Activated CD4-positive, alpha-beta T cell treated with anti-CD3 and anti-CD28 coated beads, Interleukin-2, amount 10 ng/mL, durations not matched to agents 24 days and 14 days (primary cell): ENCODE results near the gene IQCH. TPM values are rescaled to one million over a fixed set of nuclear protein-coding genes. Genes with fewer than 3 reads are reported as not detected.

ENCODE experiments used
- DNase-seq: peaks from one replicate; pipeline ENCODE4 v3.0.0; 2022
- H3K27ac Mint-ChIP-seq: one replicate; pipeline ENCODE4 v1.8.0; 2022; ENCODE audit warnings: mild to moderate bottlenecking, mixed read lengths
- H3K27me3 Mint-ChIP-seq: one replicate; pipeline ENCODE4 v1.8.0; 2022; ENCODE audit warnings: mixed read lengths
- H3K36me3 Mint-ChIP-seq: one replicate; pipeline ENCODE4 v1.8.0; 2022; ENCODE audit warnings: low read depth, mild to moderate bottlenecking, mixed read lengths
- H3K4me1 Mint-ChIP-seq: one replicate; pipeline ENCODE4 v1.8.0; 2021; ENCODE audit warnings: mixed read lengths
- H3K4me3 Mint-ChIP-seq: one replicate; pipeline ENCODE4 v1.8.0; 2022; ENCODE audit warnings: mild to moderate bottlenecking, moderate library complexity, mixed read lengths
- H3K9me3 Mint-ChIP-seq: one replicate; pipeline ENCODE4 v1.8.0; 2021; ENCODE audit warnings: mixed read lengths
- intact Hi-C: fragments of 100-400 bp; cut with micrococcal nuclease; formaldehyde crosslinking; loops from one replicate; pipeline ENCODE4 v1.15.1; 2023
- total RNA-seq: library from RNA; stranded (reverse); gene quantifications from 2 replicates; pipeline ENCODE4 v1.2.3, GENCODE V29; 2022

IQCH gene
- total RNA-seq, result 0.70 and 1.6 TPM in 2 replicates

DNA sequence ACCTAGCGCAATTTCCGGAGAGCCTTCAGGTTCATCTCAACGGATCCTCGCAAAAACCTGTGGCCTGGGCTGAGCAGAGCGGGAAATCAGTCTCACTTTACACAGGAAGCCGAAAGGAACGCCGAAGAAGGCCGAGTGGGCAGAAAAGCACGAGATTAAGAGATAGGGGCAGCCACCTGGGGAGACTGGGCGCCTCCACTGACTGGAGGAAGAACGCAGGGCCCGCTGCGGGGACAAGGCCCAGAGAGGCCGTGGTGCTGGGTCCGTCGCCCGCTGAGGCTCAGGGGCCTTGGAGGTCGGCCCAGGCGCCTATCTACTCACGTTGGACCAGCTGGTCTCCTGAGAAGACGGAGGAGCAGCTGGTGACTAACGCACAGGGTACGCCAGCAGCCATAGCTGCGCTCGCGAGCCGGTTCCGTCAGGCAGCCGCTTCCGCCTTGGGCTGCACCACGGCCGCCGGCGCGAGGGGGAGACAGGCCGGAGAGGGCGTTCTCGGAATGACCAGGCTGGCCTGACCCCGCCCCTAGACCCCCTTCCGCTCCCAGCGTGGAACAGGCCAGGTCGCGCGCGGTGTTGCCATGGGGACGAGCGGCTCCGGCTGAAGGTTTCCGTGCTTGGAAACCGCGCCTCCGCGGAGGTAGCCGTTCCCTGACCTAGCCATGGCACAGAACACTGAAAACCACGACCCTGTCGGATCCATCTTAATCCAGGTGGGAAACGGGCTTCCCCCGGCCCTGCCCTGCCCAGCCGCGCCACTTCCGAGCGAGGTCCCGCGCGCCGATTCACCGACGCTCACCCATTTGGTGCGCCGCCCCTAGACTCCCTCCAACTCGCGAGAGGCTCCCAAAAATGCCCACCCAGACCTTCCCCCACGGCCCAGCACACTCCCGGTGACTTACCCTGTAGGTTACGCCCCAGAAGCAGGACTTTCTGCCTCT lies at the start of gene IQCH, which contains the start of gene AAGAB:
TSS of gene IQCH (plus strand) at position 549 of the 938 bp plus-strand sequence. CDS start at position 660, 111 bp downstream.
TSS of gene AAGAB (minus strand) at position 424 of the 938 bp plus-strand sequence. CDS start at position 394, 30 bp downstream.
- peaks cover 2% of the 10 kb centered on the region for H3K36me3 Mint-ChIP-seq
- intact Hi-C loops, result loop anchor here (1.0 to 5.0 kb wide), 4 partner anchors 13 to 283 kb away; partner anchors contain the start of gene SMAD3
- H3K4me3 Mint-ChIP-seq, result peak within 1 kb of the TSS; percentile 99
- no peaks in the 10 kb centered on the region for H3K9me3 Mint-ChIP-seq
- H3K4me1 Mint-ChIP-seq, result peaks cover 28% of the 10 kb centered on the region
- peak within 1 kb of the TSS; percentile 98 for H3K27ac Mint-ChIP-seq
- peaks cover 15% of the 10 kb centered on the region for H3K27me3 Mint-ChIP-seq
- DNase-seq, result peak; percentile 100

DNA sequence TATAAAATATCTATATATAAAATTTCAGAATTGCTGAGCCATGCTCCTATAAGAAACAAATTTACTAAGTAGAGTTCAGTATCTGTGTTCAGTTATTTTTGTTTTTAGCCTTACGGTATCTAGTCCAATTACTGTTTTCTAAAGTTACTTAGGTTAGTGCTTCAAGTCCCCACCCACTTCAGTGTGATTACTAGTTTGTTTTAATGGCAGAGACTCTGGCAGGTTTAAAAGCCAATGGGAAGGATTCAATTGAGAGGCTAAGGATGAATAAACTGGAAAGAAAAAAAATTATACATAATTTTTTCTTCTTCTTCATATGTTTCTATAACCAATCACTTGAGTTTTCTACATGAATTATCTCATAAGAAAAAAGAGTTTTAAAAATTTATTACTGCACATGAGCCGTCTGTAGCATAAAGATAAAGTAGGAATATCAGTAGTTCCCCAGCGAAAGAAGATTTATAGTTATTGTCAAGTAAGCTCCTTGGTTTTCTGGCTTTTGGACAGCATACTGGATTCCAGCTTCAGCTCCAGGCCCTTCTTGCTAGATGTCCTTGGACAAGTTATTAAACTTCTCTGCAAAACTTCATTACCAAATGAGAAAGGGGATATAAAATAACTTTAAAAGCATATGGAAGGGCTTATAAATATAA lies 46.9 kb upstream of the IQCH start:
- no peak overlapping the region for H3K27ac Mint-ChIP-seq
- no peaks in the 10 kb centered on the region for H3K4me1 Mint-ChIP-seq
- no peaks in the 10 kb centered on the region for H3K9me3 Mint-ChIP-seq
- DNase-seq, result no peak
- intact Hi-C loops, result no loop called here
- H3K36me3 Mint-ChIP-seq, result peaks cover 37% of the 10 kb centered on the region
- H3K4me3 Mint-ChIP-seq, result no peak overlapping the region
- H3K27me3 Mint-ChIP-seq, result no peaks in the 10 kb centered on the region

DNA sequence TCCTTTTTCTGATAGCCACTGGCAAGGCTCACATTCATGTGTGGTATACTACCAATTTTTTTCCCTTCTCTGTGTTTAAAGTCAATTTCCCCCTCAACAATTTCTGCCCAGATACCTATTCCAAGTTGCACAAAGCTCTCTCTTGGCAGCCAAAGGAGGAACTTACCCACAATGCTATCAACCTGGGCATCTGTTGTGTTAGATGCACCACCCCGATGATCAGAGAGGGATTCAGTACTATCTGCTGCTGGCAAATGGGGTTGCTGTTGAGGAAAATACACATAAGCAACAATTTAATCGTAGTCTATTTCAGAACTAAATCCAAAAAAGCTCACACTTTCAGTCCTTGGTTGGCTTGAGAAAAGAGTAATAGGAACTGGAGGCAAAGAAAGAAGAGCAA lies 46.2 kb upstream of the IQCH start:
- intact Hi-C loops, result no loop called here
- no peak for DNase-seq
- Mint-ChIP-seq H3K36me3 (peaks cover 34% of the 10 kb centered on the region), H3K27me3 (no peaks in the 10 kb centered on the region), H3K4me1 (no peaks in the 10 kb centered on the region), H3K27ac (no peak overlapping the region), H3K4me3 (no peak overlapping the region), H3K9me3 (no peaks in the 10 kb centered on the region)

DNA sequence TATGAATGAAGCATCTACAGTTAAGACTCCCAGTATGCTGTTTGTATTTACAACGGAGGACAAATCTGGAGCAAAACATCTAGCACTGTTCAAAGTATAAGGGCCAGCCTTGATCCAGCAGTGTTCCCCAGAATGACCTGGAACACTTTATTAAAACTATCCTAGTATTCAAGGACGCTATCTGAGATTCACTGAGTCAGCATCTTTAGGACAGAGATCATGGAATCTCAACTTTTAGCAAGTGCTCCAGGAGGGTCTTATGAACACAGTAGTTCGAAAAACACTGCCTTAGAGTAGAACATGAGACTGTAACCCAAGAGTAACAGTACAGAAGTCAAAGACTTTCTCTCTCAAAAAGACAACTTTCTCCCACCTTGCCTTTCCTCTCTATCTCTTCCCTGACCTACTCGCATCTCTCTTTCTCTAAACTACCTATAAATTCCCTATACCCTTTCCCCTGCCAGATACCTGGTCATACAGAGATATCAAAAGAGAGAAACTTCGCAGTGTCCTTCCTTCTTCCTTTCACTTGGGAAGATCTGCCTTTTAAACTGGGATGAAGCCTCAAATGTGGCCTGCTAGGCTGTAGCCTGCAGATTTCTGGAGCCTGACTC lies 43.9 kb upstream of the IQCH start:
- H3K9me3 Mint-ChIP-seq, result no peaks in the 10 kb centered on the region
- DNase-seq, result no peak
- H3K4me1 Mint-ChIP-seq, result no peaks in the 10 kb centered on the region
- no peaks in the 10 kb centered on the region for H3K27me3 Mint-ChIP-seq
- H3K27ac Mint-ChIP-seq, result no peak overlapping the region
- H3K4me3 Mint-ChIP-seq, result no peak overlapping the region
- H3K36me3 Mint-ChIP-seq, result peaks cover 30% of the 10 kb centered on the region
- intact Hi-C loops, result no loop called here

DNA sequence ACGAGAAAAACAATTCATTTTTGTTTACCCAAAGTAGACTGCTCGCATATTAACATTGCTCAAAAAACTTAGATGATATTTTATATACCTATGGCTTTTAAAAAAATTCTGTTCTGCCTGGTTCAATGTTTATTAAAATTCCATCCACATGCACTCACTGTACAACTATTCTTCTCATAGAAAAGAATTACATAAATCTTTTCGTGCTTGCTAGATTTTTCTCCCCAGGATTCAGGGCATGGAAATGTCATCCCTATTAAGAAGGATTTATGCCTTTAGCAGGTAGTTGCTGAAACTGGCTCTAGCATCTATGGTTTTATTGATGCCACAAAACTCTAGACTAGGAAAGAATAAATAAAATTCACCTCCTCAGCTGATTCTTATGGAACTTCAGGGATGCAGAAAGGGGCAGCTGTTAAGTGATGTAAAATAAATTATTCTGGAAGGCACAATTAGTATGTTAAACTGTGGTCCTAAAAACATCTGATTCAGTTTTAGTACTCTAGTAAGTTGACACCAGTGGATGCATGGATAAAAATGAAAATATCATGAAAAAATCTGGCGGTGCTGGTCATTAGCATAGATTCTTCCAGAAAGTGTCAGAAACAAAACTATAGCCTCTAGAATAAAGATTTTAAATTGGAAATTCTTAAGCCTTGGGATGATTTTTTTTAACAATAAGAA lies 41.8 kb upstream of the IQCH start:
- Mint-ChIP-seq H3K36me3 (peaks cover 27% of the 10 kb centered on the region), H3K4me1 (peaks cover 3% of the 10 kb centered on the region)

DNA sequence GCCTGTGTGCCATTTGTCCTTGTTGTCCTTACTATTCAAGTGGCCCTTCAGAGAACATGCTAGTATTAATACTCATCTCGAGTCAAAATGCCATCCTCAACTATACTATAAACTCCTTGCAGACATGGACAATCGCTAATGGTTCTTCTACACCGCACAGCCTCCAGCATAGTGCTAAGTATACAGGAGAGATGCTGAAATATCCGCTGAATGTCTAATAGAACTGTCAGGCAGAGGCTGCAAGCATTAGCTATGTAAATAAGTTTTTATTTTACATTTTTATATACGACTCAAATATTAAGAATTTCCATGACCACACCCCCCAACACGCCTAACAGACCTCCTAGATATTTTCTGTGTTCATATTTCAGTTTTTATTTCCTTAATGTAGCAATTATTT lies 39.5 kb upstream of the IQCH start:
- intact Hi-C loops, result no loop called here
- Mint-ChIP-seq H3K27ac (no peak overlapping the region), H3K27me3 (no peaks in the 10 kb centered on the region), H3K36me3 (peaks cover 32% of the 10 kb centered on the region), H3K4me3 (no peak overlapping the region), H3K4me1 (peaks cover 3% of the 10 kb centered on the region), H3K9me3 (peaks cover 5% of the 10 kb centered on the region)
- DNase-seq, result no peak

More for the DNA sequence above, 41.8 kb upstream of the IQCH start:
- intact Hi-C loops, result no loop called here
- Mint-ChIP-seq H3K27ac (no peak overlapping the region), H3K9me3 (no peaks in the 10 kb centered on the region), H3K27me3 (no peaks in the 10 kb centered on the region), H3K4me3 (no peak overlapping the region)
- DNase-seq, result no peak

DNA sequence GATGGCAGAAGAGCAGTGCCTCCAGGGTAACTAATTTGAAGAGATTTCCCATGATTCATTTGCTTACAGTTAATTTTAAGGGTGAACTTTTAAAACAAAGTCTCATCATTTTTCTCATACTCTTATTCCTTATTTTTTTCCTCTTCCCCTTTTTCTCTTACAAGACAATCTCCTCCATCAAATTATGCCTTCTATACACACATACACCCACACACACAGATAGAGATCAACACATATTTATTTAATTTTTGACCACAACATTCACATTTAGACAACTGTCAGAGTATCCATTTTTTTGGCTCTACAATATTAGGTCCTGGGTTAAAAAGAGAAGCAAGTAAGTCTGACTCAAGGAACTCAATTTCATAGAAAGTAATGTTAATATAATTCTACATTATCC lies 37.7 kb upstream of the IQCH start:
- Mint-ChIP-seq H3K9me3 (peaks cover 5% of the 10 kb centered on the region), H3K27me3 (no peaks in the 10 kb centered on the region), H3K4me1 (peaks cover 3% of the 10 kb centered on the region), H3K27ac (no peak overlapping the region), H3K36me3 (peaks cover 38% of the 10 kb centered on the region), H3K4me3 (no peak overlapping the region)
- intact Hi-C loops, result no loop called here
- DNase-seq, result no peak

DNA sequence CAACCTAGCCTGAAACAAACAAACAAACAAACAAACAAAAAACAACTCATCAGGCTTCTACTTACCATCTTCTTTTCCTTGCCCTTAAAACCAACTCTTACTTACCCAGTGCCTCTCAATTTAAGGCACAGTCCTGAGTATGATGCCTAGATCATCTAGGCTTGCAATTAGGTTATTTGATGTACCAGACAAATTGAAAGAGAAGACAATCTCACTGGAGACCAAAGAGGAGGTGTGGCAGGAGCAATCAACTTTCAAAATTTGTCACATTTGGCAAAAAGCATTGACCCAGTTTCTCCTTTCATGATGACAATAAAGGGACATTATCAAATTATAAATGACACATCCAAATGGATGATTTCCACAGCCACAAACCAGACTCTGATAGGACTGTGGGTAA lies 36.2 kb upstream of the IQCH start:
- peaks cover 38% of the 10 kb centered on the region for H3K36me3 Mint-ChIP-seq
- peaks cover 5% of the 10 kb centered on the region for H3K9me3 Mint-ChIP-seq
- no peak overlapping the region for H3K4me3 Mint-ChIP-seq
- DNase-seq, result no peak
- peaks cover 3% of the 10 kb centered on the region for H3K4me1 Mint-ChIP-seq
- H3K27me3 Mint-ChIP-seq, result no peaks in the 10 kb centered on the region
- H3K27ac Mint-ChIP-seq, result no peak overlapping the region
- intact Hi-C loops, result no loop called here

DNA sequence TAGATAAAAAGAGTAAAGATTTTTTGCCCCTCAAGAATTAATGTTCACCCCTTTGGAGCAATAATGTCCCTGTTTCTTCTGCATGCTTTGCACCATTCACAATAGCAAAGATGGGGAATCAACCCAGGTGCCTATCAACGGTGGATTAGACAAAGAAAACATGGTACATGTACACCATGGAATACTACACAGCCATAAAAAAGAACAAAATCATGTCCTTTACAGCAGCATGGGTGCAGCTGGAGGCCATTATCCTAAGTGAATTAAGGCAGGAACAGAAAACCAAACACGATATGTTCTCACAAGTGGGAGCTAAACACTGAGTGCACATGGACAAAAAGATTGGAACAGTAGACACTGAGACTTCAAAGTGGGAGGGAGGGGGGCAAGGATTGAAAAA lies 35.3 kb upstream of the IQCH start:
- intact Hi-C loops, result no loop called here
- Mint-ChIP-seq H3K9me3 (peaks cover 5% of the 10 kb centered on the region), H3K27me3 (no peaks in the 10 kb centered on the region), H3K27ac (no peak overlapping the region), H3K4me3 (no peak overlapping the region), H3K4me1 (peaks cover 3% of the 10 kb centered on the region), H3K36me3 (peaks cover 35% of the 10 kb centered on the region)
- no peak for DNase-seq

DNA sequence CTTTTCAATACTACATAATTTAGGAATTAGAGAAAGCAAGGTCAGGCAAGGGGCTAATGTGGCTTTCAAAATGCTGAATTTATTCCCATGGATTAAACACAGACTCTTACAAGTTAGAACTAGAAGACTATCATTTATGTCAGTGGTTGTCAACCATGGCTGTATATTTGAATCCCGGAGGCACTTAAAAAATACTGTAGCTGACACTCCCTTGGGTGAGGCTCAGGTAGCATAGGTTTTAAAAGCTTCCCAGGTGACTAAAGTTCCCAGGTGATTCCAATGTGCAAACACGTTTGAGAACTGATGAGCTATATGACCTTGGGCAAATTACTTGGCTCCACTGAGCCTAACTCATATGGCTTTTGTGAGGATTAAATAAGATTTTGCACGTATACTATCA lies 29.7 kb upstream of the IQCH start:
- Mint-ChIP-seq H3K9me3 (no peaks in the 10 kb centered on the region), H3K36me3 (peaks cover 23% of the 10 kb centered on the region), H3K27ac (no peak overlapping the region), H3K4me1 (peaks cover 6% of the 10 kb centered on the region), H3K27me3 (no peaks in the 10 kb centered on the region), H3K4me3 (no peak overlapping the region)
- intact Hi-C loops, result no loop called here
- no peak for DNase-seq

DNA sequence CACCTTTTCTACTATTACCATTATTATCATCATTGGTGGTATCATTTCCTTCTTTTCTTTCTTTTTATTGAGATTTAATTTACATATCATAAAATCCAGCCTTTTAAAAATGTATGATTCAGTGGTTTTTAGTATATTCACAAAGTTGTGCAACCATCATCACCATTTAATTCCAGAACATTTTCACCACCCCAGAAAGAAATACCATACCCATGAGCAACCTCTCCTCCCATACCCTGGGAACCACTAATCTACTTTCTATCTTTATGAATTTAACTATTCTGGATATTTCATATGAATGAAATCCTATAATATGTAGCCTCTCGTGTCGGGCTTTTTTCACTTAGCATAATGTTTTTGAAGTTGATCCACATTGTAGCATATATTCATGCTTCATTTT lies 29.2 kb upstream of the IQCH start:
- Mint-ChIP-seq H3K27me3 (no peaks in the 10 kb centered on the region), H3K36me3 (peaks cover 23% of the 10 kb centered on the region), H3K27ac (no peak overlapping the region), H3K4me1 (peaks cover 6% of the 10 kb centered on the region), H3K4me3 (no peak overlapping the region), H3K9me3 (no peaks in the 10 kb centered on the region)
- intact Hi-C loops, result no loop called here
- DNase-seq, result no peak

DNA sequence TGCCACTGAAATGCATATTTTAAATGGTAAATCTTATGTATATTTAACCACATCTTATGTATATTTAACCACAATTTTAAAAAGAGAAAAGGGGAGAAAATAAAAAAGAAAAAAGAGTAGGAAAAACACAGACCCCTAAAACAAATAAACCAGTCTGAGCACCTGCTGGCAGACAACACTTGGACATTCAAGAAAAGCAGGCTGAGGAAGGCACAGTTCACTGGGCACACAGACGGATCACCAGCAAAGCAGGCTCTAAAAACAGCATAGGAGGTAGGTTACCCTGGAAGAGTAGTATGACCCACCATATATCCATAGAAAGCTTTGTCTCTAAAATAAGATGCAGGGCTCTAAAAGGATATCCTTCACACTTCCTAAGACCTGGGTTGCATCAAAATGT lies 27.2 kb upstream of the IQCH start:
- peaks cover 6% of the 10 kb centered on the region for H3K4me1 Mint-ChIP-seq
- intact Hi-C loops, result no loop called here
- DNase-seq, result no peak
- H3K27me3 Mint-ChIP-seq, result no peaks in the 10 kb centered on the region
- H3K36me3 Mint-ChIP-seq, result peaks cover 37% of the 10 kb centered on the region
- no peak overlapping the region for H3K27ac Mint-ChIP-seq
- H3K9me3 Mint-ChIP-seq, result no peaks in the 10 kb centered on the region
- no peak overlapping the region for H3K4me3 Mint-ChIP-seq

DNA sequence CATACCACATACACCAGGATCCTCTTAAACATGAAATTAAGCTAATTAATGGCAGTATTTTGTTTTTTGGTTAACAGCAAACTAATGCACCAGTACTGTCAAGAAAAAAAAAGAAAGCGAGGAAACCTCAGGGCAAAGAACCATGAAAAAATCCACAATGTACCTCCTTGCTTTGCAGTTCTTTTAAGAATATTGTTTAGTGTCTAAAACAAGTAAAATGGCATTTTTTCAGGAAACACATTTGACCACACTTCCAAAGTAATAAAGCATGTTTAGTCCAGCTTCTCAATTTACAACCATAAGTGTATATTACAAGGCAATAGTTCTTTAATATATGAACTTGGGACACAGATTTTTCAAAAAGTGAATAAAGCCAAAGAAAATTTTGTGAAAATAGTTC lies 26.7 kb upstream of the IQCH start:
- no peak overlapping the region for H3K27ac Mint-ChIP-seq
- H3K9me3 Mint-ChIP-seq, result no peaks in the 10 kb centered on the region
- peaks cover 6% of the 10 kb centered on the region for H3K4me1 Mint-ChIP-seq
- H3K36me3 Mint-ChIP-seq, result peaks cover 40% of the 10 kb centered on the region
- no peak overlapping the region for H3K4me3 Mint-ChIP-seq
- no peaks in the 10 kb centered on the region for H3K27me3 Mint-ChIP-seq
- intact Hi-C loops, result no loop called here
- DNase-seq, result no peak
